ENCODE data around the gene SMAD6.

The SMAD6 gene

DNA sequence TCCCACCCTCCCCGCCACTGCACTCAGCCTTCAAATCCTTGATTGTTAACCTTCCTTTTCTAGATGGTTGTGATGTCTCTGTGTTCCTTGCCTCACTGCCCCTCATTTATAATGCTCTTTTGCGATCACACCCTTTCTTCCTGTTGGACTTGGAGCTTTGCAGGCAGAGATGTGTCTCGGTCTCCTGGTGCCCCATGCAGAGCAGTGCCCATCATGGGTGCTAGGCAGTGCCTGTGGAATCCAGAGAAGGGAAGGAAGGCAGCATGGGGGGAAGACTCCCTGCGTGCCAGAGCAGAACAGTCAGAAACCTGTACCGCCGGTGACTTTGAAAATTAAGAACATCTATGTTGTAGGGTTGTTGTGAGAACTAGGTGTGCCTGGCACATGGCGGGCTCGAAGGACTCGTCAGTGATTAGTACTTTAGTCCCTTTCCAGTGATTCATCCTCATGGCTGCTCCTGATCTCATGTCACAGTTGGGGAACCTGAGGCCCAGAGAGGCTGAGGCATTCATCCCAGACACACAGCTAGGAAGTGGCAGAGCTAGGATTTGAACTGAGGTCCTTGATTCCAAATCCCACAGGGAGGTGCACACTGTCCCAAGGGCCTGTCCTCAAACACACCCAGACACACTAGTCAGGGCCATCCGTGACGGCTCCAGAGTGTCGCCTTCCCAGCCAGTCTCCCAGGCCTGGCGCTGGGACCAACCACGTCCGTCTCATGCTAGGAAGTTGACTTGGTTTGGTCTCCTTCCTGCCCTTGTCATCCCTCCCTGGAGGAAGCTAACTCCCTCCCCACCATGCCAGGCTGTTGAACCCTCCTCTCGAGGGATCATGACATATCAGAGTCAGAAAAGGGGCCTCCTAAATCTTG lies 58.3 kb downstream of the SMAD6 start:
- TF ChIP-seq, protein P1, sequence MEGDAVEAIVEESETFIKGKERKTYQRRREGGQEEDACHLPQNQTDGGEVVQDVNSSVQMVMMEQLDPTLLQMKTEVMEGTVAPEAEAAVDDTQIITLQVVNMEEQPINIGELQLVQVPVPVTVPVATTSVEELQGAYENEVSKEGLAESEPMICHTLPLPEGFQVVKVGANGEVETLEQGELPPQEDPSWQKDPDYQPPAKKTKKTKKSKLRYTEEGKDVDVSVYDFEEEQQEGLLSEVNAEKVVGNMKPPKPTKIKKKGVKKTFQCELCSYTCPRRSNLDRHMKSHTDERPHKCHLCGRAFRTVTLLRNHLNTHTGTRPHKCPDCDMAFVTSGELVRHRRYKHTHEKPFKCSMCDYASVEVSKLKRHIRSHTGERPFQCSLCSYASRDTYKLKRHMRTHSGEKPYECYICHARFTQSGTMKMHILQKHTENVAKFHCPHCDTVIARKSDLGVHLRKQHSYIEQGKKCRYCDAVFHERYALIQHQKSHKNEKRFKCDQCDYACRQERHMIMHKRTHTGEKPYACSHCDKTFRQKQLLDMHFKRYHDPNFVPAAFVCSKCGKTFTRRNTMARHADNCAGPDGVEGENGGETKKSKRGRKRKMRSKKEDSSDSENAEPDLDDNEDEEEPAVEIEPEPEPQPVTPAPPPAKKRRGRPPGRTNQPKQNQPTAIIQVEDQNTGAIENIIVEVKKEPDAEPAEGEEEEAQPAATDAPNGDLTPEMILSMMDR (IDR thresholded peaks at IDR 0.05; ENCODE audit: extremely low read depth, missing control alignments), result no peak
- no peak for DNase-seq (ENCODE audit: low spot score)

- DNase-seq (ENCODE audit: low spot score), result no peak
- TF ChIP-seq, protein P1 (IDR thresholded peaks at IDR 0.05; ENCODE audit: extremely low read depth, missing control alignments), result no peak
Measured at GRCh38 chr15:66760968-66761725, 59.1 kb downstream of the SMAD6 start.

DNA sequence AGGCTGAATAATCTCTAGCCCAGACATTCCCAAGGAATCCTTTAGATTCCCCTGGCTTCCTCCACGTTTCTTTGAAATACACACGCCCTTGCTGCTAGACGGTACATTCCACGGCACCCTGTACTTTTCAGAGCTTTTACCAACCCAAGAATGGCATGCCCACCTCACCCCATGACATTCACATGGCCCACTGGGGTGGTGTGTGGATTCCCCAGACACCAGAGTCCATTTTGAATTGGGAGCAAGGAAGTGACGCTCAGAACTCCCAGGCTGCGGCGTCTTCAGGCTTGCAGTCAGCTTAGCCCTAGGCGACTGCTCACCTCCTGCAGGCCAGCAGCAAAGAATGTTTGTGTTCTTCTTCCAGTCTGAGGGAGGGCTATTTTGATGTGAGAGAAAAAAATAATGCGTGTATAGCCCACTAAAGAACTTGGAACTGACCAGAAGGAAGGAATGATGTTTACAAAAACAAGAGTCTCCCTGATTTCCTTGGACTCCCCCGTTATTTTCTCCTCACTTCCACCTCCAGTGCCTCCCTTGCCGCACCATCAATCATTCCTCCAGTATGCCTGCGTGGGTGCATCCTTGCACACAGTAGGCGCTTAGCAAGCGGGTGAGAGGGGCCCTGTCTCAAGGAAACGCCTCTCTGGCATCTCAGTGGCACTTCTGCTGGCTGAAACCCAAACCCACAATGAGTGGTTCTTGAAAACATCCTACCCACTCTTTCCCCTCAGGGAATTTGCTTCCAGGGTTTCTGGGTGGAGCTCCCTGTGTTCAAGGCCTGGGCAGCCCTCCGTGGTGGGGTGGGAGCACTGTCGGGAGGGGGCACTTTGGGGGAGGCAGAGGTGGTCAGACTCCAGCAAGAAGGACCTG lies 59.9 kb downstream of the SMAD6 start:
- TF ChIP-seq, protein P1 (IDR thresholded peaks at IDR 0.05; ENCODE audit: extremely low read depth, missing control alignments), result no peak
- no peak for DNase-seq (ENCODE audit: low spot score)

- TF ChIP-seq, protein P1 (IDR thresholded peaks at IDR 0.05; ENCODE audit: extremely low read depth, missing control alignments), result no peak
- DNase-seq (ENCODE audit: low spot score), result no peak
Measured at GRCh38 chr15:66763186-66764071, 61.4 kb downstream of the SMAD6 start.

- TF ChIP-seq, protein P1 (IDR thresholded peaks at IDR 0.05; ENCODE audit: extremely low read depth, missing control alignments), result no peak
- DNase-seq (ENCODE audit: low spot score), result no peak
Measured at GRCh38 chr15:66764072-66764786, 62.2 kb downstream of the SMAD6 start.

All from GM20000 (cell line).